H9 (cell line): ENCODE measurements around the gene RPL19. TPM values are rescaled to one million over a fixed set of nuclear protein-coding genes. Genes with fewer than 3 reads are reported as not detected.

ENCODE experiments used
- DNase-seq: peaks from one replicate; pipeline ENCODE4 v3.0.0-alpha.2; 2017
- H2AFZ ChIP-seq: one replicate; pipeline ENCODE4 v1.6.1; 2013; ENCODE audit warnings: mild to moderate bottlenecking, low read length, control low read depth, moderate library complexity
- H2AK5ac ChIP-seq: 2 replicates; pipeline ENCODE4 v1.6.1; 2013; ENCODE audit warnings: low read length, control low read depth, mixed read lengths; ENCODE audit not compliant: insufficient read length
- H2BK120ac ChIP-seq: one replicate; pipeline ENCODE4 v1.6.1; 2013; ENCODE audit warnings: low read depth, mild to moderate bottlenecking, low read length, control low read depth, inconsistent platforms; ENCODE audit not compliant: poor library complexity, severe bottlenecking
- H2BK12ac ChIP-seq: 2 replicates; pipeline ENCODE4 v1.6.1; 2013; ENCODE audit warnings: low read length, control low read depth, mixed read lengths, low read depth; ENCODE audit not compliant: insufficient read length
- H2BK15ac ChIP-seq: 2 replicates; pipeline ENCODE4 v1.6.1; 2013; ENCODE audit warnings: low read depth, low read length, control low read depth
- H2BK20ac ChIP-seq: one replicate; pipeline ENCODE4 v1.6.1; 2013; ENCODE audit warnings: low read depth, mild to moderate bottlenecking, low read length, control low read depth, inconsistent platforms; ENCODE audit not compliant: poor library complexity, severe bottlenecking
- H2BK5ac ChIP-seq: 2 replicates; pipeline ENCODE4 v1.6.1; 2013; ENCODE audit warnings: low read length, control low read depth, mixed read lengths; ENCODE audit not compliant: insufficient read length
- H3K14ac ChIP-seq: 2 replicates; pipeline ENCODE4 v1.6.1; 2013; ENCODE audit warnings: low read length, control low read depth; ENCODE audit not compliant: insufficient read depth
- H3K18ac ChIP-seq: 2 replicates; pipeline ENCODE4 v1.6.1; 2013; ENCODE audit warnings: low read depth, mild to moderate bottlenecking, mixed read lengths, low read length, control low read depth; ENCODE audit not compliant: insufficient read length
- H3K23ac ChIP-seq: 2 replicates; pipeline ENCODE4 v1.6.1; 2013; ENCODE audit warnings: low read length, control low read depth, mixed read lengths, low read depth; ENCODE audit not compliant: insufficient read length
- H3K23me2 ChIP-seq: 2 replicates; pipeline ENCODE4 v1.6.1; 2013; ENCODE audit warnings: low read depth, mild to moderate bottlenecking, mixed read lengths, low read length, control low read depth; ENCODE audit not compliant: insufficient read length, poor library complexity, severe bottlenecking
- H3K27ac ChIP-seq: 2 replicates; pipeline ENCODE4 v1.5.1; 2013; ENCODE audit warnings: low read length, control low read depth, mixed read lengths, low read depth; ENCODE audit not compliant: insufficient read length
- H3K27me3 ChIP-seq: 2 replicates; pipeline ENCODE4 v1.6.1; 2013; ENCODE audit warnings: low read length, control low read depth, inconsistent platforms; ENCODE audit not compliant: insufficient read depth
- H3K4ac ChIP-seq: 2 replicates; pipeline ENCODE4 v1.6.1; 2013; ENCODE audit warnings: low read depth, mild to moderate bottlenecking, control low read depth, inconsistent platforms, low read length, moderate library complexity
- H3K4me1 ChIP-seq: 2 replicates; pipeline ENCODE4 v1.6.1; 2013; ENCODE audit warnings: low read length, control low read depth, inconsistent platforms; ENCODE audit not compliant: insufficient read depth
- H3K4me2 ChIP-seq: 2 replicates; pipeline ENCODE4 v1.6.1; 2013; ENCODE audit warnings: low read length, control low read depth, mixed read lengths; ENCODE audit not compliant: insufficient read length, insufficient read depth
- H3K56ac ChIP-seq: 2 replicates; pipeline ENCODE4 v1.6.1; 2013; ENCODE audit warnings: low read depth, mild to moderate bottlenecking, mixed read lengths, low read length, control low read depth; ENCODE audit not compliant: insufficient read length
- H3K79me1 ChIP-seq: 2 replicates; pipeline ENCODE4 v1.6.1; 2013; ENCODE audit warnings: low read depth, mild to moderate bottlenecking, moderate library complexity, low read length, control low read depth, inconsistent platforms; ENCODE audit not compliant: insufficient read depth, poor library complexity, severe bottlenecking
- H3K79me2 ChIP-seq: 2 replicates; pipeline ENCODE4 v1.6.1; 2013; ENCODE audit warnings: low read length, control low read depth, inconsistent platforms; ENCODE audit not compliant: insufficient read depth
- H3K9ac ChIP-seq: 2 replicates; pipeline ENCODE4 v1.6.1; 2013; ENCODE audit warnings: low read length, control low read depth, mixed read lengths; ENCODE audit not compliant: insufficient read length; ENCODE audit errors: extremely low read depth
- H3K9me3 ChIP-seq: one replicate; pipeline ENCODE4 v1.6.1; 2013; ENCODE audit warnings: low read depth, low read length, inconsistent platforms; ENCODE audit not compliant: control insufficient read depth
- H3T11ph ChIP-seq: one replicate; pipeline ENCODE4 v1.6.1; 2013; ENCODE audit warnings: mild to moderate bottlenecking, low read length, control low read depth, inconsistent platforms
- H4K20me1 ChIP-seq: one replicate; pipeline ENCODE4 v1.6.1; 2013; ENCODE audit not compliant: control insufficient read depth, insufficient read length, insufficient read depth
- H4K5ac ChIP-seq: 2 replicates; pipeline ENCODE4 v1.6.1; 2013; ENCODE audit warnings: low read depth, mild to moderate bottlenecking, mixed read lengths, low read length, control low read depth; ENCODE audit not compliant: insufficient read length
- H4K8ac ChIP-seq: replicated peaks from 2 replicates; pipeline ENCODE4 v1.6.1; 2013; ENCODE audit warnings: low read length, control low read depth, mixed read lengths, low read depth; ENCODE audit not compliant: insufficient read length
- H4K91ac ChIP-seq: 2 replicates; pipeline ENCODE4 v1.6.1; 2013; ENCODE audit warnings: low read depth, mild to moderate bottlenecking, moderate library complexity, mixed read lengths, low read length, control low read depth; ENCODE audit not compliant: insufficient read length
- H3K27ac Mint-ChIP-seq, 3 experiments: 2 replicates in 2 of 3; 3 replicates in 1 of 3; pipeline ENCODE4 v1.8.0; 2020 to 2021; ENCODE audit warnings: mixed read lengths in 3 of 3, mild to moderate bottlenecking in 1 of 3, moderate library complexity in 1 of 3
- H3K27me3 Mint-ChIP-seq: 2 replicates; pipeline ENCODE4 v1.8.0; 2021; ENCODE audit warnings: low read depth, mild to moderate bottlenecking, moderate library complexity, mixed read lengths
- H3K36me3 Mint-ChIP-seq, 3 experiments: 2 replicates in 2 of 3; 3 replicates in 1 of 3; pipeline ENCODE4 v1.8.0; 2020 to 2021; ENCODE audit warnings: low read depth in 3 of 3, mixed read lengths in 3 of 3; ENCODE audit not compliant: insufficient read depth in 1 of 3
- H3K4me1 Mint-ChIP-seq, 2 experiments: 2 replicates each; pipeline ENCODE4 v1.8.0; 2020; ENCODE audit warnings: mixed read lengths in 2 of 2
- H3K4me3 Mint-ChIP-seq, 2 experiments: 2 replicates in 1 of 2; 3 replicates in 1 of 2; pipeline ENCODE4 v1.8.0; 2020 to 2021; ENCODE audit warnings: mild to moderate bottlenecking in 2 of 2, mixed read lengths in 2 of 2, moderate library complexity in 1 of 2
- H3K9me3 Mint-ChIP-seq, 2 experiments: 2 replicates in 1 of 2; 3 replicates in 1 of 2; pipeline ENCODE4 v1.8.0; 2020; ENCODE audit warnings: mild to moderate bottlenecking in 2 of 2, mixed read lengths in 2 of 2, moderate library complexity in 1 of 2
- CTCF ChIP-seq: fragments of 200-600 bp; sonication (generic); conservative IDR thresholded peaks from 3 replicates; pipeline ENCODE4 v1.8.0; 2021; ENCODE audit warnings: antibody characterized with exemption, mild to moderate bottlenecking
- WGBS: extraction: QIAGEN DNeasy Blood & Tissue Kit; methylation state at CpG from one replicate; pipeline ENCODE4 v1.1.7; 2013; ENCODE audit warnings: missing lambda C conversion rate, low lambda C conversion rate, mixed read lengths; ENCODE audit not compliant: insufficient read length; ENCODE audit errors: extremely low coverage; 5-methylcytosine and 5-hydroxymethylcytosine counted together
- total RNA-seq: library from RNA; stranded (reverse); gene quantifications from 2 replicates; pipeline ENCODE4 v1.2.1, GENCODE V29; 2021

The RPL19 gene
- total RNA-seq, 1 experiment from 2014 or later = 2,038 TPM

GRCh38 chr17:39208136-39208535, 8.1 kb downstream of the RPL19 start:
- WGBS = no CpG with 5 or more reads among the region's 7 CpGs
- H3K27me3 Mint-ChIP-seq = peaks cover 16% of the 10 kb centered on the region
- H3K36me3 Mint-ChIP-seq = peaks cover 16 to 21% (median 20%) of the 10 kb centered on the region in 3 experiments

More at GRCh38 chr17:39208136-39208535, 8.1 kb downstream of the RPL19 start:
- H3K23me2 ChIP-seq = peaks cover 6% of the 10 kb centered on the region
- no peak overlapping the region for H3K23ac ChIP-seq
- no peak overlapping the region for H2AFZ ChIP-seq
- no peak overlapping the region for H2BK120ac ChIP-seq
- no peak for DNase-seq
- no peak overlapping the region for H4K5ac ChIP-seq
- H3K9me3 ChIP-seq = no peaks in the 10 kb centered on the region
- no peak overlapping the region for H3K18ac ChIP-seq
- no peak overlapping the region for H4K8ac ChIP-seq
- no peak overlapping the region for H2BK20ac ChIP-seq
- no peak overlapping the region for H4K91ac ChIP-seq
- no peak overlapping the region for H3K27ac ChIP-seq
- H4K20me1 ChIP-seq = no peaks in the 10 kb centered on the region
- H3K9ac ChIP-seq = no peak overlapping the region
- no peak overlapping the region for H3T11ph ChIP-seq
- H3K9me3 Mint-ChIP-seq = no peaks in the 10 kb centered on the region
- no peaks in the 10 kb centered on the region for H3K27me3 ChIP-seq
- no peaks in the 10 kb centered on the region for H3K79me1 ChIP-seq
- peaks cover 24 to 49% of the 10 kb centered on the region in 2 experiments for H3K4me1 Mint-ChIP-seq
- no peak for TF ChIP-seq CTCF
- H3K56ac ChIP-seq = no peak overlapping the region
- no peak overlapping the region for H2AK5ac ChIP-seq
- no peak overlapping the region for H3K4me2 ChIP-seq
- H3K27ac Mint-ChIP-seq = no peak overlapping the region
- no peaks in the 10 kb centered on the region; the same call in 1 of the 2 replicates for H3K4me1 ChIP-seq
- H2BK5ac ChIP-seq = no peak overlapping the region
- no peaks in the 10 kb centered on the region for H3K79me2 ChIP-seq
- H3K14ac ChIP-seq = no peak overlapping the region
- H3K4ac ChIP-seq = no peak overlapping the region
- no peak overlapping the region for H2BK12ac ChIP-seq
- no peak overlapping the region for H3K4me3 Mint-ChIP-seq
- H2BK15ac ChIP-seq = no peak overlapping the region
